GM12873 (cell line): ENCODE results near the gene RUNX3.

ENCODE experiments used
- TF ChIP-seq, protein P1 (sequence below): IDR thresholded peaks from 2 replicates; pipeline ENCODE4 v1.5.1; 2012; ENCODE audit warnings: low read depth, mild to moderate bottlenecking, moderate library complexity, low read length, control low read depth; ENCODE audit not compliant: insufficient read depth; ENCODE audit errors: missing control alignments

Gene RUNX3

DNA sequence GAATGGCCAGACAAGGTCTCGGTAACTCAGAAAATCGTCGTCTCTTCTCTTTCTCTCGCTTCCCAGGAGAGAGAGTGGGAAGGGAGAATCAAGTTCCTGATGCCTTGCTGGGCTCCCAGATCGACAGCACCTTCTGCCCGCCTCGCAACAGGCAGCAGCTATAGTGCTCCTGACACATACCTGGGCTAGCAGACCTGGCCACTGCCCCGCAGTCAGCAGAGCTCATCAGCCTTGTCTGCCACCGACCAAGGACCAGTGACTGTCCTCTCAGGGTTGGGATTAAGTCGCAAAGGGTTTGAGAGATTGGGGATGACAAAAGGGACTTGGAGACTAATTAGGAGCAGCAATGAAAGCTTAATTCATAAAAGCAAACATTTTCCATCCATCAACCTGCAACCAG, 4.1 kb downstream of the RUNX3 start:
- TF ChIP-seq, protein P1, sequence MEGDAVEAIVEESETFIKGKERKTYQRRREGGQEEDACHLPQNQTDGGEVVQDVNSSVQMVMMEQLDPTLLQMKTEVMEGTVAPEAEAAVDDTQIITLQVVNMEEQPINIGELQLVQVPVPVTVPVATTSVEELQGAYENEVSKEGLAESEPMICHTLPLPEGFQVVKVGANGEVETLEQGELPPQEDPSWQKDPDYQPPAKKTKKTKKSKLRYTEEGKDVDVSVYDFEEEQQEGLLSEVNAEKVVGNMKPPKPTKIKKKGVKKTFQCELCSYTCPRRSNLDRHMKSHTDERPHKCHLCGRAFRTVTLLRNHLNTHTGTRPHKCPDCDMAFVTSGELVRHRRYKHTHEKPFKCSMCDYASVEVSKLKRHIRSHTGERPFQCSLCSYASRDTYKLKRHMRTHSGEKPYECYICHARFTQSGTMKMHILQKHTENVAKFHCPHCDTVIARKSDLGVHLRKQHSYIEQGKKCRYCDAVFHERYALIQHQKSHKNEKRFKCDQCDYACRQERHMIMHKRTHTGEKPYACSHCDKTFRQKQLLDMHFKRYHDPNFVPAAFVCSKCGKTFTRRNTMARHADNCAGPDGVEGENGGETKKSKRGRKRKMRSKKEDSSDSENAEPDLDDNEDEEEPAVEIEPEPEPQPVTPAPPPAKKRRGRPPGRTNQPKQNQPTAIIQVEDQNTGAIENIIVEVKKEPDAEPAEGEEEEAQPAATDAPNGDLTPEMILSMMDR = no peak

DNA sequence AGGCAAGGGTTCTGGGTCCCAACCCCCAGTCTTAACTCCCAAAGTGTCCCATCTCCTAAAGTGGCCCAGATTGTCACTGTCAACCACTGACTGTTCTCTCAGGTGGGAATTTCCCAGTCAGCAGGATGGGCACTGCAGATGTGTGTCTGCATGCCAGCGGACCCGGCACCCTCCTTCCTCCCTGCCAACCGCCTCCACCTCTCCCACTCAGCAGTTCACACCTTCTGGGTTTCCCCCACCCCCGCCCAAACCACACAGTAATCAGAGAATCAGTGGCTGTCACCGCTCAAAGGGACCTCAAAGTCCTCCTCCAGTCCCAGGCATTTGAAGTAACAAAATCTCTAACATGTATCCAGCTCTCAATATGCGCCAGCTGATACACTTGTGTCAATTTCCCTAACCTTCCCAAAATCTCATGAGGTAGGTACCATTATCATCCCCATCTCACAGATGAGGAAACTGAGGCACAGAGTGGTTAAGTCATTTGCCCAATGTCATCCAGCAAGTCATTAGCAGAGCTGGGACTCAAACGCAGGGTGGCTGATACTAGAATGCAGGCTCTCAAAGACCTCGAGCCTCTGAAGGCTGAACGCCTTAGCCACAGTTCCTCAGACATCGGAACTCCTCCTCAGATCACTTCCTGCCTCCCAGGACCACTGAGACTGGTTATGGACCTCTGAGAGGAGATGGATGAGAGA, 4.8 kb downstream of the RUNX3 start:
- TF ChIP-seq, protein P1 = no peak

DNA sequence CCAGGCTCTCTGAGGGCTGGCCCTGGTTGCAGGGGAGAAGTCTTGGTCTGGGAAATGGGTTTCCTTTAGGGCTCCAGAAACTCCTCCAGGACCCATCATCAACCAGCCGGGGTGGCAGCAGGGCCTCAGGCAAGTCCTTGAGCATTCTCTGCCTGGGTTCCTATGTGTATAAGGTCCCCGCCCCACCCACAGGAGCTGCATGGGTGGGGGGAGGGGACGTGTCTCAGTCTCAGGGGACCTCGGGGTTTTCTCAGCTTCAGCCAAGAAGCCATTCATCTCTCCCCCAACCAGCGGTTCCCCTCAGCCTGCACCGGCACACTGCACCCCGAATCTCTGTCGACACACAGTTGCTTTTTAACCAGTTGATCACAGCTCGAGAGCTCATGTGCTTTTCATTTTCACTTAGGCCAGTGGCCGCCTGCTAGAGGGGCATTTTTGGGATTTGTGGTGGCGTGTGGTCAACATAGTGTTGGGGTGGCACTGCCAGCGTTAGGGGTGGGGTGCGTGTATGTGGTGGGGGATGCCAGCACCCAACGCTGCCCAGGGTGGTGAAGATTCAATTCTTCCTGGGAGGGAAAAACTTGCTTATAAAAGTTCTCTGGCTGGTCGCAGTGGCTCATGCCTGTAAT, 6.5 kb downstream of the RUNX3 start:
- TF ChIP-seq, protein P1 = no peak

DNA sequence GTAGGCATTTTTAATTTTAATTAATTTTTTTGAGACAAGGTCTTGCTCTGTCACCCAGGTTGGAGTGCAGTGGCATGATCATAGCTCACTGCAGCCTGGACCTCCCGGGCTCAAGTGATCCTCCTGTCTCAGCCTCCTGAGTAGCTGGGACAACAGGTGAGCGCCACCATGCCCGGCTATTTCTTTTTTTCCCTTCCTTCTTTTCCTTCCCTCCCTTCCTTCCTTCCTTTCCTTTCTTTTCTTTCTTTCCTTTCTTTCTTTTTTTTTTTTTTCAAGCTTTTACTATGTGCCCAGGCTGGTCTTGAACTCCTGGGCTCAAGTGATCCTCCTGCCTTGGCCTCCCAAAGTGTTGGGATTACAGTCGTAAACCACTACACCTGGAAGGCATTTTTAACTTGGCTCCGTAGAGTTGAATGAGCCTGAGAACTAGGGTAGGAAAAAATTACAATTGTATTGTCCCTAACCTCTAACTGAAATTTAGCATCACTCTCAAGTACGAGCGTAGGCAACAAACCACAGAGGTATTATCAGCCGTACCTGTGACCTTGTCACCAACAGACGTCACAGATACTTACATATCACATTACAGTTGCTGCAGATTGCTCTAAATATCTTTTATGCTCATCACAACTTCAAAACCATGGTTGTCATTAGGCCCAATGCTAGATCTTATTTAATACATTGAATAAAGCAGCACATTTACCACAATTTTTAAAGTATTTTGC, 8.0 kb downstream of the RUNX3 start:
- TF ChIP-seq, protein P1 = no peak

DNA sequence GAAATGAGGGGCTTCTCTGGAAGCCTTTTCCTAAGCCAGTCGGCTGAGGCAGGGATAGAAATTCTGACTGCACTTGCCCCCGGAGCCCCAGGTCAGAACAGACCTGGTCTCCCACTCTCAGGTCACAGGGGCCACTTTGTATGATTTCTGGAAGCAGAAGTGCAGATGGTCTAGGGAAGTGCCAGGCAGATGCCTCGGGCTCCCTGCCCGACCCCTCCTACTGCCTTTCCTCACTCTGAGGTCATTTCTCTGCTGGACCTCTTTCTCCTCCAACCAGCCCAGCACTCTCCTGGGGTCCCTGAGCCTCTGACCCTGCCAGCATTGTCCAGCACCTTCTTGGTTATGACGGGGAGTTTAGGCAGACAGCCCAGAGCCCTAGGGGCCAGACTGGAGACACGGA, 8.7 kb downstream of the RUNX3 start:
- TF ChIP-seq, protein P1 = no peak

DNA sequence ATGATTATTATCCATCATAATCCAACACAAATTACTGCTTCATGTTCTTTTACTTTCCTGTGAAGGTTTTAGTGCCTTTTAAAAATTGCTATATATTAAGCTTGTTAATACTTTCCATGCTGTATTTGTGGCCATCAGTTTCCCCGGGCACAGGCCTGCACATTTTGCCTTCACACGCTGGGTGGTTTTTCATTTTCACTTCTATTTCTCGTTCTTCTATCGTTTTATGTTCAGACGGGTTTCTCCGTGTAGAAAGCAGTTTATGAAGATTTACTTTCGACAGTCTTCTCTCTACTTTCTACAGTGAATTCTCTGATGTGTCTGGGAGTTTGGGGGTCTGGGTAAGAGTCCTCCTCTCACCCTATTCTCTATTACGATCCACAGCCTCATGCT, 9.5 kb downstream of the RUNX3 start:
- TF ChIP-seq, protein P1 = no peak

DNA sequence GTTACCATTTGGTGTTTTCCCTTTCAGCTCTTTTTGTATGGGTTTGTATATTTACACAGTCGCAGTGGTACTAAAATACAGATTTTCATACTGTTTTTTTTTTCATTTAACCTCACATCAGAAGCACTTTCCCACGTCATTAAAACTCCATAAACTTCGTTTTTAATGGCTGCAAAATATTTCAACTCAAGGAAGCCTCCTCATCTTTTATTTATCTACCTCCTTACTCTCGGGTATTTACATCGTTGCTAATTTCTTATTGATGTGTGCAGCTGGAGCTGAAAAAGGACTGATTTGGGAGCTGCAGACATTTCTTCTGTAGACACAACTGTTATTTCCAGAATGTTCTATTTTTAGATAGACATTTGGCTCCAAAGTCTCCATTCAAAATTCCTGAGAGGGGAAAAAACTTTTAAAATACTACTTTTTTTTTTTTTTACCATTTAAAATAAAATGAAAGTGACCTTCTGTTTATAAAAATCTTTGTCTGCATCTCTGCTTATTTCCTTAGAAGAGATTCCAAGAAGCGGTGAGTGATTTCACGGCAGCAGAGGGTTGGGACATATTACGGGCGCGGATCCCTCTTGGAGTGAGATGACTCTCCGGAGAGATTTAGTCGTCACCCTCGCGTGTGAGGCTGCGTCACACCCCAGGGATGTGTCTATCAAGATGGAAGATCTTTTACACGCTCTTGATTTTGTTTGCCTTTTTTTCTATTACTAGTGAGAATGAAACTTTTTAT, 10.1 kb downstream of the RUNX3 start:
- TF ChIP-seq, protein P1 = no peak
